HG03442 (cell line): ENCODE data around the gene ARHGEF19.
"Not testable (repeated sequence)": the region's sequence is repeated elsewhere in the genome, so short reads cannot be mapped to it uniquely, and the experiment has no call there.

Source experiments
- ATAC-seq: cut with Tn5 transposase; IDR thresholded peaks from one replicate; pipeline ENCODE4 v1.9.1; 2021; ENCODE audit warnings: mild to moderate bottlenecking, moderate library complexity; ENCODE audit not compliant: unreplicated experiment

ARHGEF19 gene

GRCh38 chr1:16205891-16206546 is 6.4 kb downstream of the ARHGEF19 start:
- ATAC-seq: peak; percentile 4

GRCh38 chr1:16205334-16205671 is 7.1 kb downstream of the ARHGEF19 start:
- no peak for ATAC-seq

GRCh38 chr1:16204634-16205333 is 7.7 kb downstream of the ARHGEF19 start:
- ATAC-seq: no peak

GRCh38 chr1:16204216-16204615 is 8.2 kb downstream of the ARHGEF19 start:
- ATAC-seq: no peak

- no peak for ATAC-seq
Observed at GRCh38 chr1:16203550-16203949, 8.9 kb downstream of the ARHGEF19 start.

- ATAC-seq: no peak
Observed at GRCh38 chr1:16202281-16203210, 9.9 kb downstream of the ARHGEF19 start.

GRCh38 chr1:16199700-16200099 is 12.8 kb downstream of the ARHGEF19 start:
- ATAC-seq: no peak

- no peak for ATAC-seq
Observed at GRCh38 chr1:16199157-16199501, 13.3 kb downstream of the ARHGEF19 start.

GRCh38 chr1:16198444-16199156 is 13.9 kb downstream of the ARHGEF19 start:
- ATAC-seq: no peak

GRCh38 chr1:16196874-16197273 is 15.6 kb downstream of the ARHGEF19 start:
- no peak for ATAC-seq

- not testable (repeated sequence) for ATAC-seq
Observed at GRCh38 chr1:16196139-16196538, 16.3 kb downstream of the ARHGEF19 start.

GRCh38 chr1:16195518-16195905 is 16.9 kb downstream of the ARHGEF19 start:
- no peak for ATAC-seq

- no peak for ATAC-seq
Observed at GRCh38 chr1:16191916-16192546, 20.4 kb downstream of the ARHGEF19 start.

GRCh38 chr1:16191309-16191708 is 21.1 kb downstream of the ARHGEF19 start:
- ATAC-seq: no peak

GRCh38 chr1:16189921-16190621 is 22.4 kb downstream of the ARHGEF19 start:
- ATAC-seq: no peak

- ATAC-seq: no peak
Observed at GRCh38 chr1:16189003-16189402, 23.4 kb downstream of the ARHGEF19 start.

GRCh38 chr1:16187748-16188401 is 24.6 kb downstream of the ARHGEF19 start:
- ATAC-seq: no peak

GRCh38 chr1:16186655-16187235 is 25.7 kb downstream of the ARHGEF19 start:
- no peak for ATAC-seq
